GM19023 (cell line): ENCODE data around the gene PLCL1.
A peak's percentile ranks its signal among the peaks of the same experiment; 100 is the strongest.
"Not testable (repeated sequence)": the region's sequence is repeated elsewhere in the genome, so short reads cannot be mapped to it uniquely, and the experiment has no call there.

Source experiments
- ATAC-seq: cut with Tn5 transposase; IDR thresholded peaks from one replicate; pipeline ENCODE4 v1.9.1; 2021; ENCODE audit warnings: mild to moderate bottlenecking, moderate library complexity; ENCODE audit not compliant: unreplicated experiment

Gene PLCL1

GRCh38 chr2:197809064-197809463 lies 4.7 kb downstream of the PLCL1 start:
- no peak for ATAC-seq

- ATAC-seq: no peak
These were observed 5.6 kb downstream of the PLCL1 start for GRCh38 chr2:197810016-197810415.

- ATAC-seq: no peak
These were observed 6.1 kb downstream of the PLCL1 start for GRCh38 chr2:197810491-197810890.

- ATAC-seq: no peak
These were observed 8.8 kb downstream of the PLCL1 start for GRCh38 chr2:197813093-197813787.

GRCh38 chr2:197814526-197814925 lies 10.1 kb downstream of the PLCL1 start:
- ATAC-seq: no peak

- no peak for ATAC-seq
These were observed 17.3 kb downstream of the PLCL1 start for GRCh38 chr2:197821550-197822289.

- ATAC-seq: no peak
These were observed 17.9 kb downstream of the PLCL1 start for GRCh38 chr2:197822333-197822732.

GRCh38 chr2:197827618-197828017 lies 23.2 kb downstream of the PLCL1 start:
- ATAC-seq: no peak

GRCh38 chr2:197828464-197829135 lies 24.2 kb downstream of the PLCL1 start:
- no peak for ATAC-seq

- not testable (repeated sequence) for ATAC-seq
These were observed 30.4 kb downstream of the PLCL1 start for GRCh38 chr2:197834771-197835170.

GRCh38 chr2:197835293-197835692 lies 30.9 kb downstream of the PLCL1 start:
- ATAC-seq: no peak

- ATAC-seq: peak; percentile 95
These were observed 33.6 kb downstream of the PLCL1 start for GRCh38 chr2:197838036-197838435.

GRCh38 chr2:197838579-197838978 lies 34.2 kb downstream of the PLCL1 start:
- ATAC-seq: peak; percentile 16

GRCh38 chr2:197839327-197839726 lies 34.9 kb downstream of the PLCL1 start:
- no peak for ATAC-seq

- ATAC-seq: no peak
These were observed 35.5 kb downstream of the PLCL1 start for GRCh38 chr2:197839856-197840255.

- ATAC-seq: no peak
These were observed 41.7 kb downstream of the PLCL1 start for GRCh38 chr2:197846128-197846527.

GRCh38 chr2:197846777-197847176 lies 42.4 kb downstream of the PLCL1 start:
- no peak for ATAC-seq

- no peak for ATAC-seq
These were observed 43.4 kb downstream of the PLCL1 start for GRCh38 chr2:197847651-197848401.

- ATAC-seq: no peak
These were observed 44.2 kb downstream of the PLCL1 start for GRCh38 chr2:197848602-197849001.

GRCh38 chr2:197850882-197851450 lies 46.6 kb downstream of the PLCL1 start:
- ATAC-seq: no peak

- ATAC-seq: no peak
These were observed 47.1 kb downstream of the PLCL1 start for GRCh38 chr2:197851451-197851850.
